GM12864 (cell line): ENCODE data around the gene FOXE3.

Experiments used
- DNase-seq: peaks from one replicate; pipeline ENCODE4 v3.0.0-alpha.2; 2011; ENCODE audit warnings: low read depth
- H3K4me3 ChIP-seq: 2 replicates; pipeline ENCODE4 v1.5.1; 2011; ENCODE audit warnings: mild to moderate bottlenecking, low read depth, low read length, control low read depth
- TF ChIP-seq, protein P1 (sequence below): IDR thresholded peaks from 2 replicates; pipeline ENCODE4 v1.5.1; 2011; ENCODE audit warnings: low read depth, mild to moderate bottlenecking, moderate library complexity, low read length, control low read depth, inconsistent platforms; ENCODE audit errors: missing control alignments

FOXE3 gene

DNA sequence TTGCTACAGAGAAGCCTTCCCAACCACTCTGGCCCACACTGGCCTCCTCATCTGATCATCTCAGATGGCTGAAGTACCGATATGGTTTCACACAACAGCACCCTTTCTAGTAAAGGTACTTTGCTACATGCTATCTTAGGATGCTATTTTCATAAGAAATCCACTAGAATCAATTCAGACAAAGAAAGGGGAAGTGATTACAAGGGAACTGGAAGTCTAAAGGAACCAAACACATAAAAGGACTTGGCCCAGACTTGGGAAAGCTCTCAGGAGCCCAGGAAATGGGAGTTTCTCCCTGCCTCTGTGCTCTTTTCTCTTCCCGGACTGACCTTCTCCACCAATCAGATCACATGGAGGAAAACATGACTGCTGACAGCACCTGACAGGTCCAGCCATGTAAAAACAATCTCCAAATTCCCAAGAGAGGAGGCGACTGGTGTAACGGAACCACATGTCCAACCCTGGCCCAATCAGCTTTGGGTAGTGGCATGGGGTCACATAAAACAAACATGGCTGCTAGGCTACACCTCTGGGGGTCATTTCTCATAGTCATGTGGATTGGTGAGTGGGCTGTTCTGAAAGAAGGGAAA, 12.7 kb upstream of the FOXE3 start:
- TF ChIP-seq, protein P1, sequence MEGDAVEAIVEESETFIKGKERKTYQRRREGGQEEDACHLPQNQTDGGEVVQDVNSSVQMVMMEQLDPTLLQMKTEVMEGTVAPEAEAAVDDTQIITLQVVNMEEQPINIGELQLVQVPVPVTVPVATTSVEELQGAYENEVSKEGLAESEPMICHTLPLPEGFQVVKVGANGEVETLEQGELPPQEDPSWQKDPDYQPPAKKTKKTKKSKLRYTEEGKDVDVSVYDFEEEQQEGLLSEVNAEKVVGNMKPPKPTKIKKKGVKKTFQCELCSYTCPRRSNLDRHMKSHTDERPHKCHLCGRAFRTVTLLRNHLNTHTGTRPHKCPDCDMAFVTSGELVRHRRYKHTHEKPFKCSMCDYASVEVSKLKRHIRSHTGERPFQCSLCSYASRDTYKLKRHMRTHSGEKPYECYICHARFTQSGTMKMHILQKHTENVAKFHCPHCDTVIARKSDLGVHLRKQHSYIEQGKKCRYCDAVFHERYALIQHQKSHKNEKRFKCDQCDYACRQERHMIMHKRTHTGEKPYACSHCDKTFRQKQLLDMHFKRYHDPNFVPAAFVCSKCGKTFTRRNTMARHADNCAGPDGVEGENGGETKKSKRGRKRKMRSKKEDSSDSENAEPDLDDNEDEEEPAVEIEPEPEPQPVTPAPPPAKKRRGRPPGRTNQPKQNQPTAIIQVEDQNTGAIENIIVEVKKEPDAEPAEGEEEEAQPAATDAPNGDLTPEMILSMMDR = no peak
- no peak overlapping the region for H3K4me3 ChIP-seq
- no peak for DNase-seq

DNA sequence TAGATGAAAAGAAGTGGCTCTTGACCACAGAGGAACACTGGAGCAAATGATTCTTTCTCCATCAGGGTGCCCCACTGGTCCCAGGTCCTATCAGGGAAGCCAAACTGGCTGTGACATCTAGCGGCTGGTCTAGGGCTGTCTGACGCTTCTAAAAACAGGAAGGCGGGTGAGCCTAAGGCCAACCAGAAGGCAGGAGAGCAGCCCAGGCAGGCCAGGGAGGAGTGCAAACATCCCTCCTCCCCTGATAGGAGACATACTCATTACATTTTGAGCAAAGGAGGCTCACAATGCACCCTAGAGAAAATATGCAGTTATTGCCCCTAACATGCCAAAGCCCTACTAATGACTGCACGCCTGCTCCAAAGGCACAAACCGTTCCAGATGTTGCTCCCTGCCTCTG, 10.4 kb upstream of the FOXE3 start:
- TF ChIP-seq, protein P1 = no peak
- H3K4me3 ChIP-seq = no peak overlapping the region
- no peak for DNase-seq

DNA sequence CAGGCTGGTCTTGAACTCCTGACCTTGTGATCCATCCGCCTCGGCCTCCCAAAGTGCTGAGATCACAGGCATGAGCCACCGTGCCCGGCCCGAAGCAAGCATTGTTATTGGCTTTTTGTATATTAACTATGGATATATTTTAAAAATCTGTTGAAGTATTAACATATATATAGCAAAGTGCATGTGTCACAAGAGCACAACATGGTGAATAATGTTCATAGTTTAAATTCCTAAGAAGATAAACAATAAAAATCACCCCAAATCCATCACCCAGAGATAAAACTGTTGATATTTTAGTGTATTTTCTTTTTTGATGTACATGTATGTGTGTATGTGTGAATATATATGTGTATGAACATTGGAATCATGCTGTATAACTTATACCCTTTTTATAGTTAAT, 9.1 kb upstream of the FOXE3 start:
- DNase-seq = no peak
- no peak overlapping the region for H3K4me3 ChIP-seq
- TF ChIP-seq, protein P1 = no peak

DNA sequence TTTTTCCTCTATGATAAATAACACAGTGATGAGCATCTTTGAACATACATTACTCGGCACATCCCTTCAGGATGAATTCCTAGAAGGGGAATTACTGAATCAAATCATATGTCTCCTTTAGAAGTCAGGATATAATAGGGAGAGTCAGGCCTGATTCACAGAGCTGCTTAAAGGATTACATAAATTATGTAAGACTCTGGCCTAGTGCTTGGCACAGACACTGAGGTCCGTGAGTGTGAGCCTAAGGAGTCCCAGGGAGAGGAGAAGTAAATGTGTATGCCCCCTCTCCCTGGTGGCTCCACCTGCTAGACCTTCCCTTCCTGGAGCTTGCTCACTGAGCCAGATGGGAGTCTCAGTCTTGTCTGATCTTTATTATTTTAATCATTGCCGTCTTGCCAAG, 8.6 kb upstream of the FOXE3 start:
- no peak overlapping the region for H3K4me3 ChIP-seq
- TF ChIP-seq, protein P1 = no peak
- DNase-seq = no peak

DNA sequence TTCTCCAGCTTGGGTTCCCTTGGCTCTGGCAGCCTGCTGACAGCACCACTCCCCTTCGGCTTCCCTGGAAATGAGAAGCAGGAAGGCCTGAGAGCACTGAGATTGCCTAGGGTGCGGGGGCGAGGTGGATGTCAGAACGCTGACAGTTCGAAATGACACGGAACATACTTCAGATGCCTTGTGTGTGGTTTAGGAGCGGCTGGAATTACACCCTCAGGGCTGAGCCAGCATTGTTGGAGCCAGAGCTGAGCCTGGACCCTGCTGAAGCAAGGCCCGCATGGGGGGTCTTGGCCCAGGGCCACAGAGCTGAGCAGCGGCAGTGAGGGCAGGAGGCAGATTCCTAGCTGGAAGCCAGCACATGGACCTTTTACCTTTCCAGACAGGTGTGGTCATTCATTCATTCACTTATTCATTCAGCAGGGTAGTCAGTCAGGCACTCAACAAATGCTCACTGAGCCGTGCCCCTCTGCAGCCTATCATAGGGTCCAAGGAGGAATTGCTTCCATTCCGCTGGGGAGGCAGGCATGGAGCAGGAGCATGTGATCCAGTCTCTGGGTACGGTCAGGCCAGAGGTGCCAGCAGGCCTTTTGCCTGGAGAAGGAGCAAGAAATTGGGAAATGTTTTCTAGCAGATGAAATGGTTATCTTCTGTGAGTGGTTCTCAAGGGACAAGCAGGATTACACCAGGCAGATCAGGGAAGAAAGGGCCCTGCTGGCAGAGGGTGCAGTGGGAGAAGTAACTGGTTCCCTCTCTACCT, 6.6 kb upstream of the FOXE3 start:
- DNase-seq = no peak

DNA sequence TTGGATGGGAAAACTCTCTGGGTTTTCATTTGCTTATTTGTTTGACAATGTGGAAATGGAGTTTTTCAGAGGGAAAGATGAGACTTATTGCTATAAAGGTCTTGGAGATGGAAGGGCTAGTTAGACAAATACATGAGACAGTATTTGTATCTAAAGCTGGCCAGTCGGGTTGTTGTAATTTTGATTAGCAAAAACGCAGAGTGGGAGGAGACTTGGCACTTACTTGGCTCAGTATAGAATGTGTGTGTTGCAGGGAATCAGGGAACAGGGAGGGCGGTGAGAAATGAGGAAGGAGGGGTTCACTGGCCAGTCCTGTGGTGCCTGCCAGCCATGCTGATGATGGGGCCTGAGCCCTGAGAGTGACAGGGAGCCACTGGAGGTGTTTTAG, 6.0 kb upstream of the FOXE3 start:
- TF ChIP-seq, protein P1 = no peak

More for the DNA sequence above, 6.6 kb upstream of the FOXE3 start:
- TF ChIP-seq, protein P1 = no peak
- H3K4me3 ChIP-seq = no peak overlapping the region

DNA sequence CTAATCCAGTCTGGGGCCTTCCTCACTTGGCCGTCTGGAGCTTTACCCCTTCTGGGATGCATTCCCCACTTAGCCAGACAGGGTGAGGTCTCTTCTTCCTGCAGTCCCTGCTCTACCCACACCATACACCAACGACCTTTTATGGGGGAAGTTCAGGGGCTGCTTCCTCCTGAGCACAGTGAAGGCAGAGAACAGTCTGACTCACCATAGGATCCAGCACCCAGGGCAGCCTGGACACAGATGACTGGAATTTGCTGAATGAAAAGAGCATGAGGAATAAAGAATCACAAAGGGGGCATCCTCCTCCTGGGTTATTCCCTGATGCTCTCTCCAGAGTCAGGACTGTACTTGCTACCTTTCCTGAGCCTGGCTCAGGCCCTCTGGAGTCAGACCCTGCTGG, 4.6 kb upstream of the FOXE3 start:
- DNase-seq = no peak
- TF ChIP-seq, protein P1 = no peak
- no peak overlapping the region for H3K4me3 ChIP-seq

More for the DNA sequence above, 6.0 kb upstream of the FOXE3 start:
- no peak for DNase-seq
- H3K4me3 ChIP-seq = no peak overlapping the region
